Kidney (tissue), 14 donors: ENCODE measurements around the gene CIAO2B. TPM values are rescaled to one million over a fixed set of nuclear protein-coding genes. Genes with fewer than 3 reads are reported as not detected.

Experiments
- DNase-seq, 5 donors: peaks; one replicate each; pipeline ENCODE4 v3.0.0-alpha.2; 2013 to 2020
- FAIRE-seq: peaks from 2 replicates; lab custom pipeline; 2012; peaks lifted over from hg19 to GRCh38; lab: Jason Lieb, UNC
- H3K27ac ChIP-seq, 2 donors: one replicate each; pipeline ENCODE4 v1.7.0; 2013; ENCODE audit warnings: low read depth in 2 of 2, low read length in 2 of 2, inconsistent platforms in 1 of 2
- H3K27me3 ChIP-seq: one replicate; pipeline ENCODE4 v1.7.1; 2013; ENCODE audit warnings: low read length, inconsistent platforms; ENCODE audit not compliant: control insufficient read depth, insufficient read depth
- H3K36me3 ChIP-seq, 3 donors: one replicate each; pipeline versions ENCODE4 v1.7.0 to v1.7.1; 2013; ENCODE audit warnings: low read length in 3 of 3, control low read depth in 1 of 3, inconsistent platforms in 1 of 3; ENCODE audit not compliant: insufficient read depth in 3 of 3, control insufficient read depth in 2 of 3
- H3K4me1 ChIP-seq, 3 donors: one replicate each; pipeline versions ENCODE4 v1.7.0 to v1.7.1; 2013; ENCODE audit warnings: low read length in 3 of 3, inconsistent platforms in 1 of 3, low read depth in 1 of 3; ENCODE audit not compliant: control insufficient read depth in 2 of 3, insufficient read depth in 2 of 3
- H3K4me3 ChIP-seq, 3 donors: one replicate each; pipeline versions ENCODE4 v1.7.0 to v1.8.1; 2013; ENCODE audit warnings: low read length in 3 of 3, control low read depth in 1 of 3, inconsistent platforms in 1 of 3
- H3K9ac ChIP-seq, 3 donors: one replicate each; pipeline versions ENCODE4 v1.7.0 to v1.7.1; 2013; ENCODE audit warnings: low read length in 3 of 3, control low read depth in 1 of 3, inconsistent platforms in 1 of 3
- H3K9me3 ChIP-seq, 3 donors: one replicate each; pipeline versions ENCODE4 v1.7.0 to v1.7.1; 2013; ENCODE audit warnings: low read length in 3 of 3, control low read depth in 1 of 3, inconsistent platforms in 1 of 3; ENCODE audit not compliant: control insufficient read depth in 2 of 3, insufficient read depth in 1 of 3
- intact Hi-C: fragments of 100-400 bp; cut with DNase I; formaldehyde crosslinking; loops from one replicate; pipeline ENCODE4 v1.11.1; 2022
- polyA plus RNA-seq: library from polyadenylated mRNA; stranded (reverse); fragments of 350-450 nt; fragmentation: Illumina TruSeq; extraction: RNeasy Lipid Tissue Mini Kit (QIAGEN cat#74804); gene quantifications from one replicate; pipeline ENCODE4 v1.2.3, GENCODE V29; 2014; ENCODE audit warnings: low read depth, low replicate concordance; ENCODE audit not compliant: insufficient read depth
- total RNA-seq: library from RNA; stranded (reverse); fragmentation: NEBNext Ultra II Directional; extraction: Animal tissue kit (Norgen Biotek cat#: 25700); gene quantifications from one replicate; pipeline ENCODE4 v1.2.1, GENCODE V29; 2021
- TF ChIP-seq, protein P1 (sequence below): IDR thresholded peaks from 3 replicates; pipeline ENCODE4 v1.5.1; 2012; ENCODE audit warnings: mild to moderate bottlenecking, moderate library complexity, borderline replicate concordance; ENCODE audit not compliant: insufficient read depth; ENCODE audit errors: extremely low read depth
- donor health status: control.
- donor health status: control.
- donor health status: control.
- donor health status: control.
- donor health status: control.
- donor health status: DM: yes; HTN: yes; CAD: no.
- donor health status: Normal renal cell carcinoma (clear cell type).

CIAO2B gene
- total and polyA plus RNA-seq, 2 donors from 2014 or later, result 71.2 to 284 TPM

DNA sequence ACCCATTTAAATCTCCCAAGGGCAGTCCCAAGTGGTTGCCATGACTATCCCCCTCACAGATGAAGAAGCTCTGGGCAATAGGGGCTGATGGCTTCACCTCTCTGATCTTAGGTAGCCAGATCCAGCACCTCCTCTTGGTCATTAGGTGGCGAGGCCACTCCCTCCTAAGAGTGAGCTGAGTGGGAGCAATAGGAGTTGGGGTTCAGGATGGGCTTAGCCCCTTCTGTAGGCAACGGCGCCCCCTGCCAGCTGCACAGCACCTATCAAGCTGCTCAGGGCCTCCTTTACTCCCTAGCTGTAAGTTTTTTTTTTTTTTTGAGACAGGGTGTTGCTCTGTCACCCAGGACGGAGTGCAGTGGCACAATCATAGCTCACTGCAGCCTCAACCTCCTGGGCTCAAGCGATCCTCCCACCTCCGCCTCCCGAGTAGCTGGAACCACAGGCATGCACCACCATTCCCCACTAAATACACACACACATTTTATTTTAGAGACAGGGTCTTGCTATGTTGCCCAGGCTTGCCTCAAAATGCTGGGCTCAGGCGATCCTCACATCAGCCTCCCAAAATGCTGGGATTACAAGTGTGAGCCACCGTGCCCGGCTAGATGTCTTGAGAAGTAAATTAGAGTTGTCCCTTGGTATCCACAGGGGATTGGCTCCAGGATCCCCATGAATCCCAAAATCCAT is 5.4 kb downstream of the CIAO2B start:
- Histone ChIP-seq H3K4me1 (peaks cover 0 to 13% (median 5%) of the 10 kb centered on the region in 3 donors), H3K9me3 (no peaks in the 10 kb centered on the region)

DNA sequence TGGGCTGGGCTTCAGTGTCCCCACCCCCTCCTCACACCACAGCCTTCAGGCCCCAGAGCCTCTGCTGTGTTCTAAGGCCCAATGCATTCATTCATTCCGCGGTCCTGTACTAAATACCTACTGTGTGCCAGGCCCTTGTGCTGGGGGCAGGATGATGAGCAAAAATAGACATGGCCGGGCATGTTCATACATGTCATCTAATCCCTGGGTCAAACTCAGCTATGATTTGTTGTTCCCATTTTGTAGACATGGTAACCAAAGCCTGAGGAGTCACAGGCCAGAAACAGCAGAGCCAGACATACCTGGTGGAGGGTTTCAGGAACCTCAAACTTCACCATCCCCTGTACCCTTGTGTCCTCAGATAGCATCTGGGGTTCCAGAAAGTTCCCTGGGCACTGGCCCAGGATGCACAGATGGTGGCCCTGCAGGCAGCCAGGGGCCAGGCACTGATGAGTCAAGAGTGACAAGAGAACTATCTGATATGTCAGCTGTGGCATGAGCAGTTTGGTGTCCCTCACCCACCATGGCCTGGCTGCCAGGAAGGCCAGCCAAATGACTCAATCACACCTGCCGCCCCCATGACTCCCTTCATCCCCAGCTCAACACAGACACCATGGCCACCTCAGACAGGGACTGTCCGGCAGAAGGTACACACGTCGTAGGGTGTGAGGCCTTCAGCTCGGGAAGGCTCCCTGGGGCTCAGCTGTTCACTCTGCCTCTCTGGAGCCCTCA is 6.1 kb downstream of the CIAO2B start:
- FAIRE-seq (no peak), DNase-seq (peak in 1 of 5 donors; percentile 60)
- intact Hi-C loops, result no loop called here
- Histone ChIP-seq H3K27ac (no peak overlapping the region), H3K9ac (no peak overlapping the region), H3K4me3 (no peak overlapping the region), H3K36me3 (peaks cover 0 to 4% (median 0%) of the 10 kb centered on the region in 3 donors), H3K9me3 (no peaks in the 10 kb centered on the region), H3K27me3 (no peaks in the 10 kb centered on the region), H3K4me1 (peaks cover 0 to 14% (median 0%) of the 10 kb centered on the region in 3 donors)
- TF ChIP-seq, protein P1, sequence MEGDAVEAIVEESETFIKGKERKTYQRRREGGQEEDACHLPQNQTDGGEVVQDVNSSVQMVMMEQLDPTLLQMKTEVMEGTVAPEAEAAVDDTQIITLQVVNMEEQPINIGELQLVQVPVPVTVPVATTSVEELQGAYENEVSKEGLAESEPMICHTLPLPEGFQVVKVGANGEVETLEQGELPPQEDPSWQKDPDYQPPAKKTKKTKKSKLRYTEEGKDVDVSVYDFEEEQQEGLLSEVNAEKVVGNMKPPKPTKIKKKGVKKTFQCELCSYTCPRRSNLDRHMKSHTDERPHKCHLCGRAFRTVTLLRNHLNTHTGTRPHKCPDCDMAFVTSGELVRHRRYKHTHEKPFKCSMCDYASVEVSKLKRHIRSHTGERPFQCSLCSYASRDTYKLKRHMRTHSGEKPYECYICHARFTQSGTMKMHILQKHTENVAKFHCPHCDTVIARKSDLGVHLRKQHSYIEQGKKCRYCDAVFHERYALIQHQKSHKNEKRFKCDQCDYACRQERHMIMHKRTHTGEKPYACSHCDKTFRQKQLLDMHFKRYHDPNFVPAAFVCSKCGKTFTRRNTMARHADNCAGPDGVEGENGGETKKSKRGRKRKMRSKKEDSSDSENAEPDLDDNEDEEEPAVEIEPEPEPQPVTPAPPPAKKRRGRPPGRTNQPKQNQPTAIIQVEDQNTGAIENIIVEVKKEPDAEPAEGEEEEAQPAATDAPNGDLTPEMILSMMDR, result no peak

More for the DNA sequence above, 5.4 kb downstream of the CIAO2B start:
- Histone ChIP-seq H3K36me3 (peaks cover 0 to 4% (median 0%) of the 10 kb centered on the region in 3 donors), H3K4me3 (no peak overlapping the region), H3K27me3 (no peaks in the 10 kb centered on the region), H3K27ac (no peak overlapping the region), H3K9ac (no peak overlapping the region)
- no peak for FAIRE-seq
- DNase-seq, result peak in 1 of 5 donors; percentile 62
- TF ChIP-seq, protein P1, result peak; percentile 52
- intact Hi-C loops, result no loop called here

DNA sequence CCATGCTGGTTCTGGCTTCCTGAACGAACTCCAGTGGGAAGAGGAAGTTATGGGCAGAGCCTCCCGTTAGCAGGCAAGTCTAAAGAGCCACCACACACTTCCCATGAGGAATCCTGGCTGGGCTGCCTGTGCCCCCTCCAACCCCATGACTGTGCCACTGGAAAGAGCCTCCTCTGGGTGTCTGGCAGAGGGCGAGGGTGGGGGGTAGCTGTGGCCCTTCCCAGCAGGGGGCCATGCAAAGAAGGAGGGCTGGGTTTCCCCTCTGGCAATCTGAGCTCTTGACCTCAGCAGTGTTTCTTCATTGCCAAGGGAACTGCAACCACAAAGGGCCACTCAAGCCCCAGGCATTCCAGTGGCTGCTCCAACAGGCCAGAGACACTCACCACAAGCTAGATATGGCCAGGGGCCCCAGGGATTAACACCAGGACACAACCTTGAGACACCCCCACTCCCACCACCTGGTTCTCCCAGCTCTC is 7.2 kb downstream of the CIAO2B start:
- FAIRE-seq (no peak), DNase-seq (peak in 1 of 5 donors; percentile 81)
- Histone ChIP-seq H3K27ac (peak overlapping the region; percentile 57 to 68), H3K36me3 (peaks cover 0 to 2% (median 0%) of the 10 kb centered on the region in 3 donors), H3K9ac (peak overlapping the region in 1 of 3 donors; percentile 38), H3K4me1 (peaks cover 0 to 11% (median 3%) of the 10 kb centered on the region in 3 donors), H3K27me3 (no peaks in the 10 kb centered on the region), H3K9me3 (no peaks in the 10 kb centered on the region), H3K4me3 (no peak overlapping the region)
- intact Hi-C loops, result no loop called here
- TF ChIP-seq, protein P1, result no peak
